HG03442 (cell line): ENCODE data around the gene TNRC6A.

Experiments used
- ATAC-seq: cut with Tn5 transposase; IDR thresholded peaks from one replicate; pipeline ENCODE4 v1.9.1; 2021; ENCODE audit warnings: mild to moderate bottlenecking, moderate library complexity; ENCODE audit not compliant: unreplicated experiment

Gene TNRC6A

GRCh38 chr16:24863582-24864437, 134.4 kb downstream of the TNRC6A start:
- ATAC-seq: no peak

DNA sequence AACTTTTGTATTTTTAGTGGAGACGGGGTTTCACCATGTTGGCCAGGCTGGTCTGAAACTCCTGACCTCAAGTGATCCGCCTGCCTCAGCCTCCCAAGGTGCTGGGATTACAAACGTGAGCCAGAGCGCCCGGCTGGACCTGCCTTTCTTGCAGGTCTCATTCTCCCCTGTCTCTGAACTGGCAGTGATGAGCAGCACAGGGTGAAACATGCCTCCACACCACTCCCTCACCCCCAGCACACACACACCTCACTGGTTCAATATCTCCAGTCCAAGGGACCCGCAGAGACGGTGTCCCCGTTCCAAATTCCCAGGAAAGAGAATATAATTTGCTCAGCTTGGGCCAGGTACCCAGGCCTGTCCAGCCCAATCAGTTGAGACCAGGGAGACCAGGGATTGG, 139.6 kb downstream of the TNRC6A start:
- ATAC-seq: no peak

GRCh38 chr16:24871891-24872290, 142.4 kb downstream of the TNRC6A start:
- ATAC-seq: no peak

GRCh38 chr16:24873028-24873427, 143.6 kb downstream of the TNRC6A start:
- no peak for ATAC-seq

DNA sequence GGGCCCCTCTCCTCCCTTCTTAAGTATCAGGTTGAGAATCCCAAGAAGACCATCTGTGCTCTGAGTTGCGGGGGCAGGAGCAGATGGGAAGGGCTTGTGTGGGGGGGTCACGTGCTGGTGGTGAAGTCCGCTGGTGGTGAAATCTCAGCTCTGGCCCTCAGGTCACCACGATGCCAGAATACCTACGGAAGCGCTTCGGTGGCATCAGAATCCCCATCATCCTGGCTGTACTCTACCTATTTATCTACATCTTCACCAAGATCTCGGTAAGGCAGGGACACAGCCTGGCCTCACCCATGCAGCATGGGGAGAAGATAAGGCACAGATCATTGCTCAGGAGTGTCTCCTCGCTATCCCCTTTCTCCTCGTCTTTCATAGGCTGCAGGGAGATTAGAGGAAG, 146.0 kb downstream of the TNRC6A start:
- ATAC-seq: no peak
